A673 (cell line): ENCODE results near the gene FAU.

Experiments used
- EZH2 ChIP-seq: fragments of 200-600 bp; sonication (generic); IDR thresholded peaks from 2 replicates; pipeline ENCODE4 v1.6.1; 2017; ENCODE audit warnings: borderline replicate concordance, low read depth, mild to moderate bottlenecking, mixed read lengths, antibody characterized with exemption, low read length; ENCODE audit not compliant: poor library complexity, severe bottlenecking
- TF ChIP-seq, protein P1 (sequence below): fragments of 300-800, 200-600 bp; sonication (generic); conservative IDR thresholded peaks from 2 replicates; pipeline ENCODE4 v1.5.1; 2017; ENCODE audit warnings: low read depth, mild to moderate bottlenecking, antibody characterized with exemption, low read length, moderate library complexity, mixed read lengths

DNA sequence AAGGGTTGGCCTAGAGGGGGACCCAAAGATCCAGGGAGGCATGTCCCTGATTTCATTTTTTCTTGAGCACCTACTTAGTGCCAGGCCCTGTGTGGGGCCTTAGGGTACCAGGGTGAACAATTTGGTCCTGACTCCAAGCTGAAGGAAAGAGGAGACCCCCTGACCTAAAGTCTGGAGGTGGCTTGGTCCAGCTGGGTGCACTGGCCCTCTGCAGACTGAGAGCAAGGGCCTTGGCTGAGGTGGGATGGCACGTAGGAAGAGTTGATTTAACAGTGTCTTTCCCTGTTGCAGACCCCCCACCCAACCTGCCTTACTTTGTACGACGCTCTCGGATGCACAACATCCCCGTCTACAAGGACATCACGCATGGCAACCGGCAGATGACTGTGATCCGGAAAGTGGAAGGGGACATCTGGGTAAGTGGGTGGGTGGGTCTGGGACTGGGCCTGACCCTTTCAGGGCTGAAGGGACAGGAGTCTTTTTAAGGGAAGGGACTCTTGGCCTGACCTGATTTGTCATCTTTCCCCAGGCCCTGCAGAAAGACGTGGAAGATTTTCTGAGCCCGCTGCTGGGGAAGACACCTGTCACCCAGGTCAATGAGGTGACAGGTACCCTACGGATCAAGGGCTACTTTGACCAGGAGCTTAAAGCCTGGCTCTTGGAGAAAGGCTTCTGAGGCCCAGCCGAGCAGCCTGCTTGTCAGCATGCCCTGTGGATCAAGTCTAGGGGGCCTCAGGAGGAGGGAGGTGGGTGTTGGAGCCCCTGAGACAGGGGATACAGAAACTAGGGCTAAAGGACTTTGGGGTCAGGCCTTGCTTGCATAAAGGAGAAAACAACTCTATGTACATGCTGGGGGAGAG, 3.5 kb upstream of the FAU start:
- TF ChIP-seq, protein P1, sequence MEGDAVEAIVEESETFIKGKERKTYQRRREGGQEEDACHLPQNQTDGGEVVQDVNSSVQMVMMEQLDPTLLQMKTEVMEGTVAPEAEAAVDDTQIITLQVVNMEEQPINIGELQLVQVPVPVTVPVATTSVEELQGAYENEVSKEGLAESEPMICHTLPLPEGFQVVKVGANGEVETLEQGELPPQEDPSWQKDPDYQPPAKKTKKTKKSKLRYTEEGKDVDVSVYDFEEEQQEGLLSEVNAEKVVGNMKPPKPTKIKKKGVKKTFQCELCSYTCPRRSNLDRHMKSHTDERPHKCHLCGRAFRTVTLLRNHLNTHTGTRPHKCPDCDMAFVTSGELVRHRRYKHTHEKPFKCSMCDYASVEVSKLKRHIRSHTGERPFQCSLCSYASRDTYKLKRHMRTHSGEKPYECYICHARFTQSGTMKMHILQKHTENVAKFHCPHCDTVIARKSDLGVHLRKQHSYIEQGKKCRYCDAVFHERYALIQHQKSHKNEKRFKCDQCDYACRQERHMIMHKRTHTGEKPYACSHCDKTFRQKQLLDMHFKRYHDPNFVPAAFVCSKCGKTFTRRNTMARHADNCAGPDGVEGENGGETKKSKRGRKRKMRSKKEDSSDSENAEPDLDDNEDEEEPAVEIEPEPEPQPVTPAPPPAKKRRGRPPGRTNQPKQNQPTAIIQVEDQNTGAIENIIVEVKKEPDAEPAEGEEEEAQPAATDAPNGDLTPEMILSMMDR, result no peak
- no peak for TF ChIP-seq EZH2
